GM19438 (cell line): ENCODE measurements around the gene SREBF2.

ENCODE experiments used
- ATAC-seq: cut with Tn5 transposase; IDR thresholded peaks from one replicate; pipeline ENCODE4 v1.9.1; 2021; ENCODE audit warnings: low read depth; ENCODE audit not compliant: unreplicated experiment

Gene SREBF2

DNA sequence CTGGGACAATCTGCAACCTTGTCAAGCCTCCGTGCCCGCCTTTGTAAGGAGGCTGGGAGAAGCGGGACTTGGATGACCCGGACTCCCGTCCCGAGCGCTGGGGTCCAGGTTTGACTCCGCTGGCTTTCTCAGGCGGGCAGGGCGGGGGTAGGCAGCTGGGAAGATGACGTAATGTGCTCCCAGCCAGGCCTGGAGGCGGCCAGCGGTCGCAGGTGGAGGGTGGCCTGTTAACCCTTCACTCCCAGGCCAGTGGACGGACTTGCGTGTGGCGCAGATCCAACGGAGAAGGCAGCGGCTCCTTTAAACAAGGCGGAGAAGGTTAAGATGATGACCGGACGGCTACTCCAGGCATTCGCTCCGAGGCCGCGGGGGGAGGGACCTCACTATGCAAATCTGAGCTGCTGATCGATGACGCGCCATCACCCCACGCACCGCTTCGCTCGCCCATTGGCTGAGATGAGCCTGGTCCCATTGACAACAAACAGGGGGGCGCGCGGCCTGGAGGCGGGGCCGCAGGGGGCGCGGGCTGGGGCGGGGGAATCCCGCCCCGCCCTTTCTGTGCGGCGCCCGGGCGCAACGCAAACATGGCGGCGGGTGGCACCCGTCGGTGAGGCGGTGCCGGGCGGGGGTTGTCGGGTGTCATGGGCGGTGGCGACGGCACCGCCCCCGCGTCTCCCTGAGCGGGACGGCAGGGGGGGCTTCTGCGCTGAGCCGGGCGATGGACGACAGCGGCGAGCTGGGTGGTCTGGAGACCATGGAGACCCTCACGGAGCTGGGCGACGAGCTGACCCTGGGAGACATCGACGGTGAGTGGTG is at the start of gene SREBF2:
Gene SREBF2, plus strand, starts transcription at position 553 of the 816 bp plus-strand sequence. Its CDS starts 166 bp downstream, at position 719.
- peak; percentile 80 for ATAC-seq

DNA sequence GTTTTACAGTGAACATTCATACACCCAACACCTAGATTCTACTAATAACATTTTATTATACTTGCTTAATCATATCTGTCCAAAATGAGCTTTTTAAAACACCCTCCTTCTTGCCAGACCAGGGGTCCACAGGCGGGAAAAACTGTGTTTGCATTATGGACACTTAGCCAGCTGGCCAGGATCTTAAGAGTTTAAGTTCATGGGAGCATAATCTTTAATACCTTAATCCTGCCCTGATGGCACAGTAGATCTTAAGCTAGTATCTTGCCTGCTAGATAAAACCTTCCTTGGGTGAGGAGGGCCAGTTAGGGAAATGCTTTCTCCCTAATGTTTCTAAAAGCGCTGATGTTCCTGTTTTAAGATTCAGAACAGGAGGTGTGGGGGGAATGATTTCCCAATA is 45.6 kb upstream of the SREBF2 start:
- ATAC-seq = no peak

DNA sequence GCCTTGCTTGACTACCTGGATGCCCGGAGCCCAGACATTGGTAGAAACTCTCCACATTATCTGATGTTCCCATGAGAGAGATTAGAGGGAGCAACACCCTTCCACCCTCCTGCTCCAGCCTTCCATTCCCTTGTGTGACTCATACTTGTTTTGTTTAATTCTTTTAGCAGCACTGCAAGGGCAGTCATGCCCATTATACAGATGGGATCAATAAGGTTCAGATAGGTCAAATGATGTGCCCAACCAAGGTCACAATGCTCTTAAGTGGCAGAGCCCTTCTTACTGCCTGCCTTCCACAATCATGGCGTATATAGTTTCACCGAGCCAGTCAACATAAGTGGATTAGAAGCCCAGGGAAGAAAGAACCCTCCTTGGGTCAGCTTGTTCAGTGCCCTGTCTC is 39.0 kb upstream of the SREBF2 start:
- ATAC-seq = no peak

DNA sequence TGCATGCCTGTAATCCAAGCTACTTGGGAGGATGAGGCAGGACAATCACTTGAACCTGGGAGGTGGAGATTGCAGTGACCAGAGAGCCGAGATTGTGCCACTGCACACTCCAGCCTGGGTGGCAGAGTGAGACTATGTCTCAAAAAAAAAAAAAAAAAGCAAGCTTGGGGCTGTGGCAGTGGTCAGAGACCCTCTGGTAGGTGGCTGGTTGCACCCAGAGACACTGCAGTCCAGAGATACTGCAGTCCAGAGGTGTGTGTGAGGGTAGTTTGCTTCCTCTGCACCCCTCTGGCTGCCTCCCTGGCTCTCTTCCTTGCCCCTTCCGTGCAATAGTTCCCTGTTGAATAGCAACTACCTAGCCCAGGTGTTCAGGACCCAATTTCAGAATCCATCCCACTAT is 34.2 kb upstream of the SREBF2 start:
- no peak for ATAC-seq

DNA sequence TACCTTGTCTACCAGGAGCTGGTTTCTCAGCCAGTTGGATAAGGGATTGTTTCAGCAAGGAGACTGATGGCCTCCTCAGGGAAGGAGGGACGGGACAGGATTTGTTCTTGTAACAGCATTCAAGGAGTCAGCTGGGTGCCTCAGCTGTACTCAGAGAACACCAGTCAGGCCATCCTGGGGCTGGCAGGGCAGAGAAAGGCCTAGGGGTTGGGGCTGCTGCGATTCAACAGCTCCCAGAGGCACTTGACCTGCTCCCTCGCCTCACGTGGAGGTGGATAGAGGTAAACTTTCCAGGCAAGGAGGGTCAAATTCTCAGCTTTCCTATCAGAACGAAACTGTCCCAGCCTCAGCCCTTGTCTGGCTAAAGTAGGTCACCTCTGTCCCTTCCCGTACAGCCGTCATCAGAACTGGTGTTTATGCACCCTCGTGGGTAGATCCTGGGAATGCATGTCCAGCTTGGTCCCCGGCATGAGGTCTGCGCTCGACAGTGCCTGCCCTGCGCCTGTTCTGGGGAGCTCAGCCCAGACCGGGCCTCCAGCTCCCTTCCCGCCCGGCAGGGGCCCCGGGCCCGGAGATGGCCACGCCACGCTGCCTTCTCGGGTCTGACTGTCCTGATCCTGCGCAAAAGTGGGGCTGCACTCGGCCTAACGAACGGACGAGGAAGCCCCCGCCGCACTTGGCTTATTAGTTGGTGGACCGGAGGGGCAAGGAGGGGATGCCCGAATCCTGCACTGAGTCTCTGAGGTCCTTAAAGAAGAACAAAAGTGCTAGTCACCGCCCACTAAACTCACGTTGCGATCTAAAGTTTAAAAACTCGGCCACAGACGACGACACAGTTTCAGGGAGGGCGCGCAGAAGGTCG is 33.2 kb upstream of the SREBF2 start:
- peak; percentile 19 for ATAC-seq

DNA sequence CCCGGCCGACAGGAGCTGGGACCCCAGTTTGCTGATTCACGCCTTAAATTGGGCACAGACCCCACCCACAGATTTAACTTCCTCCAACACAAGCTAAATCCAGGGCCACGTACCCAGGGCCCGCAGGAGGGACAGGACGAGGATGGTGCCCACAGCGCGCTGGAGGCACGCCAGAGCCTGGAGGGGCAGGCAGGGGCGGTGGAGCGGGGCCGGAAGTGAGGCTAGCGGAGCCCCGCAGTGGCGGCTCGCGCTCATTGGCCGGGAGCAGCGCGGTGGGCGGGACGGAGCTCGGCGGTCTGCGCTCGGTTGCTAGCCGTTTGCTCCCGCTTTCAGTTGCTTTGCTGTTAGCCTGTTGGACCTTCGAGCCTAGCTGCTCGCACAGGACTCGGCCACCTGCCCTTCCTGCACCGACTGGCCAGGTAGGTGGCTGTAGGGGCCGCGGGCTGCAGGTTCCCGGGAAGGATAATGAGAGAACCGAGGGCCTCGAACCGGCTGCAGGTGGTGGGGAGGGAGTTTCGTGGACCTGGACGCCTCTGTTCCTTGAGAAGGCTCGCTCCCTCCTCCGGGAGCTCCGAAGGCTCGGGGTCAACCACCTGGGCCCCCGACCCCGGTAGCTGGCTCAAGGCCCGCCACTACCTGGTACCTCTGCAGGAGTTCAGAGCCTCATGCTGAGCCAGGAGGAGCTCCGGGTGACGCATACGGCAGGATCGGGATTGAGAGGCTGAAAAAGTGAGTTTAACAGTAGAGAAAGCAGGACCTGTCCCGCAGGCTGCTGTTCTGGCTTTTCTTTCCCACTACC is 32.4 kb upstream of the SREBF2 start, which contains the start of gene CCDC134:
Gene CCDC134, plus strand, starts transcription at position 332 of the 799 bp plus-strand sequence. CDS start 8,212 bp downstream, outside the sequence.
- peak; percentile 85 for ATAC-seq

DNA sequence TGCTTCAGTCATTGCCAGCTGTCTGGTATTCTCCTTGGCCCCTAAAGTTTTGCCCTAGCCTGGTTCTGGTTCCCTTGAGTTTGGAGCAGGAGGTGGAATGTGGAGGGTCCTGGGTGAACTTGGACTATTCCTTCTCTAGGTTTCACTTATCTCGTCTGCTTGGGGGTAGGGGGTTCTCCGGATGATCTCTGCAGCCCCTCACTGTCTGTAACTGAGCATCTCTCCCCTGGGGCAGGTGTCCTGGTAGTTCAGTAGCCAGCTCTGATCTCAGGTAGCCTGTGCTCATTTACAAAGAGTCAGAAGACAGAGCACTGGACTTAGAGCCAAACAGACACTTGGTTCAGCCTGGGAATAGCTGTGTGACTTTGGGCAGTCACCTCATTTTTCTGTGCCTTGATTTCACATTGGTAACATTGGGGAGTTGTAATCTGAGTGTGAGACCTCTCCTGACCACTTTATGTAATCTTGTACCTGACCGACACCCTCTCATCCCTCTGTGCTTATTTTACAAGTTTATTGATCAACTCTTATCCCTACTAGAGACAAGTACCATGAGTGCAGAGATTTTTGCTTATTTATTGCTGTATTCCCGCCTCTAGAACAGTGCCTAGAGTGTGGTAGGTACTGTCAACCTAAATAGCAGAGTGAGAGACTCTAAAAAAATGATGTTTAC is 31.6 kb upstream of the SREBF2 start:
- ATAC-seq = no peak

DNA sequence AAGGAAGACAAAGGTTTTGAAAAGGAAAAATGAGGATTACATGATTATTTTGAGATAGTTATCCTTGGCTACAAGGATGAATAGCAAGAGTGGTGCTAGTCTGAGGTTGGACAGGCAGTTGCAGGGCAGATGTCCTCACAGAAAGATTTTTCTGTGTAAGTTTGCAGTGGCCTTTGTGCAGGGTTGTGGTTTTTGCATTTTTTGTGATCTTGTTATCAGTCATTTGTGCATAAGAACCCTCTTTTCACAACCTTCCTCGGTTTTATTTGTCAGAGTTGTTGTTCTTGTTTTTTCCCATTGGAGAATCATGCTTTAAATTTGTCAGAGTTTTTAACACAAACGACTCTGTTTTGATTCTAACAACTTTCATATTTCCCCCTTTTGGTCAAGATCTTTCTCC is 31.0 kb upstream of the SREBF2 start:
- ATAC-seq = no peak

DNA sequence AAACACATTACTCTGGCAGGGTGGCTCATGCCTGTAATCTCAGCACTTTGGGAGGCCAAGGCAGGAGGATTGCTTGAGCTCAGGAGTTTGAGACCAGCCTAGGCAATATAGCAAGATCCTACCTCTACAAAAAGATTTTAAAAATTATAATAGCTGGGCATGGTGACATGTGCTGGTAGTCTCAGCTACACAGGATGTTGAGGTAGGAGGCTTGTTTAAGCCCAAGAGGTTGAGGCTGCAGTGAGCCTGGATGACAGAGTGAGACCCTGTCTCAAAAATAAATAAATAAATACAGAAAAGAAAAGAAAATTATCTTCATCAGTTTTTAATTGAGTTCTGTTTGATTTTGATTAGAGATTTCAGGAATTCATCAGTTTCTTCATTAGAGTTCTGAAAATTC is 27.3 kb upstream of the SREBF2 start:
- ATAC-seq = no peak

DNA sequence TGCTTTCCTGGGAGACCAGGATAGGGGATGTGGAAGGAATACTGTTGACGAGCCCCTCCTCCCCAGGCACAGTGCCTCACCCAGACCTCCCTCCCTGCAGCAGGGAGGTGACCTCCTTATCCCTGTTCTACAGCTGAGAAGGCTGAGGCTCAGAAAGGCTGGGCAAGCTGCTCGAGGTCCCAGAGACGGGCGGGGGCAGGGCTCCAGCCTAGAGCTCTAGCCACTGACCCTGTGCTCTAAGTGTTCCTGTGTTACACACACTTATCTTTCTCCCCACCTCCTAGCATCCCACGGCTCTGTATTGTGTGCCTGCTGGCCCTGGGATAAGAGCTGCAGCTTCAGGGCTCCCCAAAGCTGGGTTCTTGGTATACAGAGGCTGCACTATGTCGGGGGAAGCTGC is 24.5 kb upstream of the SREBF2 start:
- ATAC-seq = no peak

DNA sequence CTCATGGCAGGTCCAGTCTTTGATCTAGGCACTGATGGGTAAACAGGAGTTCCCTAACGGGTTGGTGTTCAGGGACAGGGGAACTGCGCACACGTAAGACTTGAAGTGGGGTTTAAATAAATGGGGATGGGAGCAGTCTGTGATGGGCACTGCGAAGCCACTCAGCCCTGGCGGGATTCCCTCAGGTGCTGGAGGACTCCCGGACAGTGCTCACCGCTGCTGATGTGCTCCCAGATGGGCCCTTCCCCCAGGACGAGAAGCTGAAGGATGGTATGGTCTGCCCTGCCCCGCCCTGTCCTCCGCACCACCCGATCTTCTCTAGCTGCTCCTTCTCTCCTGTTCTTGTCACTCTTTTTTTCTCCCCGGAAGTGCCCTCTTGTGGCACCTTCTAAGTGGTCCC is 22.9 kb upstream of the SREBF2 start:
- ATAC-seq = no peak

DNA sequence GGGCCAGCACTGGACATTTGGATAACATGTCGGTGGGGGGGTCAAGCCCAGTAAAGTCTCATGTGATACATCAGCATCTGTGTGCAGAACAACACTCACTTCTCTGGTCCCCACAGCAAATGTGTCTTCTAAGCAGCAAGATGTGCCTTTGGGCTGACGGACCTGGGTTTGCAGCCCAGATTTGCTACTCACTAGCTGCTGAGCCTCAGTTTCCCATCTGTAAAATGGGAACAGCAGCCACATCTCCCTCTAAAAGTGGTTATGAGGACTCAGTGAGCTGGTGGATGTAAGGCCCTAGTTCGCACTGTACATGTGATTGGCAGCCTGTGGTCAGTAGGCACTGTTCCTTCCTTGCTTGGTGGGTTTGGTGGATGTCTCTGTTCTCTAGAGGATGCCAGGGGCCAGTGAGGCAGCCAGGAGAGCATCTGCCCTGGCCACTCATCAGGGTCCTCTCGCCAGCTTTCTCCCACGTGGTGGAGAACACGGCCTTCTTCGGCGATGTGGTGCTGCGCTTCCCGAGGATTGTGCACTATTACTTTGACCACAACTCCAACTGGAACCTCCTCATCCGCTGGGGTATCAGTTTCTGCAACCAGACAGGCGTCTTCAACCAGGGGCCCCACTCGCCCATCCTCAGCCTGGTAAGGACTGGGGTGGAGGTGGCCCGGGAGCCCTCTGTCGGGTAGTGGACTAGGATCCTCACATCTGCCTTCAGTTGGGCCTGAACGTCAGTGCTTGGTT is 19.9 kb upstream of the SREBF2 start:
- ATAC-seq = no peak

DNA sequence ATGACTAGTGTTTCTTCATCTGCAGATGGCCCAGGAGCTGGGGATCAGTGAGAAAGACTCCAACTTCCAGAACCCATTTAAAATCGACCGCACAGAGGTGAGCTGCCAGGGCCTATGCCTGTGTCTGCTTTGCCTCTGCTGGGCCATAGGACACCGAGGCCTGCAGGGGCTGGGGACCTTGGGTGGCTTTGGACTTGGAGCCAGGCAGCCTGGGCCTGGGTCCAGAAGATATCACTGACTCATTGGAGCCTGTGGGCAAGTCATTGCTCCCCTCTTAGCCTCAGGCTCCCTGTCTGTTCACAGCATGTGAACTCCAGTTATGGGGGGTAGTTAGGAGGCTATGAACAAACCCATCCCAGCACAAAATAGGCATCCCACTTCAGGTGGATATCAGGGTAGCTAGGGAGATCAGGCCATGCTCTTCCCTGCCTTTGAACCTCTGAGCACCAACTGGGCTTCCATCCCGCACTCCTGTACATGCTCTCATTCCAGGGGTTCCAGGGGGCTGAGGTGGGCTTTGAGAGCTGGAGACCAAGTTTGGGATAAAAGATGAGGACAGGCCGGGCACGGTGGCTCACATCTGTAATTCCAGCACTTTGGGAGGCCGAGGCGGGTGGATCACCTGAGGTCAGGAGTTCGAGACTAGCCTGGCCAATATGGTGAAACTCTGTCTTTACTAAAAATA is 19.0 kb upstream of the SREBF2 start:
- no peak for ATAC-seq

DNA sequence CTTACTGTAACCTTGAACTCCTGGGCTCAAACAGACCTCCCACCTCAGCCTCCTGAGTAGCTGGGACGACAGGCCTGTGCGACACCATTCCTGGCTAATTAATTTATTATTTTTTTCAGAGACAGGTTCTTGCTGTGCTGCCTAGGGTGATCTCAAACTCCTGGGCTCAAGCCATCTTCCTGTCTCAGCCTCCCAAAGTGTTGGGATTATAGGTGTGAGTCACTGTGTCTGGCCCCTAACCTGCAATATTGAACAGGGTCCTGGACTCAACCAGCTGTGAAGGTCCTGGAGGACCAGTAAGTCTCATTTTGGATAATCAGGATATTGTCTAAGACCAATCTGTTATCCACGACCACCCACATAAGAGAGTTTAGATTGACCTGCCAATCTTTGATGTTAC is 17.2 kb upstream of the SREBF2 start:
- no peak for ATAC-seq

DNA sequence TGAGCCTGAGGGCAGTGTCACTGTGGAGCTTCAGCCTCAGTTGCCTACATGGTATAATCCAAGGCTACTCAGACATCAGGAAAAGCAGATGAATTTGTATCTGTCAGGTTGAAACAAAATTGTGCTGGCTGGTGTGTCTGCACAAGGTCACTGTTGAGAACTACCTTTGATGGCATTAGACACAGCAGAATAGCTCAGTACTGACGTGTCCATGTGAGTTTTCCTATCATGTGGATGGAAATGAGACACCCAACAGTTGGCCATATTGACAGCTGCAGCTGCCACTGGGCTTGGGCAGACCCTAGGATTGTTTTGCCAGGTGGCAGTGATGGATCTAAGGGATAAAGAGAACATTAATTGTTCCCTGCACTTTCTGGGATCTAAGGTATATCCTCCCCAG is 16.7 kb upstream of the SREBF2 start:
- ATAC-seq = no peak

DNA sequence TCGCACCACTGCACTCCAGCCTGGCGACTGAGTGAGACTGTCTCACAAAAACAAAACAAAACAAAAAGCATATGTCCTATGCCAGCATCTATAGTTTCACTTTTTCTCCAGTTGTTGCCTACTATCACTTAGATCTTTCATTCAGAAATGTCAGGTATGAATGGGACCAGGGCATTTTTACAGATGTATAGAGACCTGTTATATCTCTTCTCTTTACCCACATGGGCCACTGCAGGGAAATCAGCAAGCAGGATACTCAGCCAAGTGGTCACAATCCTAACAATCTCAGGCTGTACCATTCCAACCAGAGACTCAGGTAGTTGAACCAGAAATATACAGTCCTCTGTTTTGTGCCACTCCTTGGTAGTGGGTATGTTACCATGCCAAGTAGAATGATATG is 16.0 kb upstream of the SREBF2 start:
- no peak for ATAC-seq

DNA sequence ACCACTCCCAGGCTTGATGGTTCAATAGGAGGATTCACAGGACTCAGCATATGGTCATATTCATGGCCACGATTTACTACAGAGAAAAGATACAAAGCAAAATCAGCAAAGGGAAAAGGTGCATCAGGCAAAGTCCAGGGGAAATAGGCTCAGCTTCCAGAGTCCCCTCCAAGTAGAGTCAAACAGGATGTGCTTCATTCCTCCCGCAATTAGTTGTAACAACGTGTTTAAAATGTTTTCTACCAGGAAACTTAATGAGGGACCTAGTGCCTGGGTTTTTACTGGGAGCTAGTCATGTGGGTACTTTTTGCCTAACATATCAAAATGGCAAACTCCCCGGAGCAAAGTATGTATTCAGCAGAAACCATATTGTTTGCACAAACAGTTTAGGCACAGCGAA is 14.9 kb upstream of the SREBF2 start:
- no peak for ATAC-seq

DNA sequence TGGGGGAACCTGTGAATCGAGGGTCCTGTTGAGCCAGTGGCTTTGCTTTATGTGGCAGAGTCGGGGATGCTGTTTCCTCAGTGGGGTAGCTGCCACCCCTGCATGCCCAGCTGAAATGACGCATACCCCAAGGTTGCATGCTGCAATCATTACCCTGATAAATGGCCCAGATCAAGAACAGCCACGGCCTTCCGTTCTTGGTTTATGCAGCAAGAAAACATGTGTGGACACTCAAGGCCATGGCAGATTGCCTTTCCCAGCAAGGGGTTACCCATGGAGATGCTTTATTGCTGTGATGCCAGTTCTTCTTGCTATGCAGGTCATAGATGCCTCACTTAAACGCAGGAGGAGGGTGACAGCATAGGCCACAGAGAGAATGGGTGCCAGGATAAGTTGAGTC is 14.3 kb upstream of the SREBF2 start:
- no peak for ATAC-seq

DNA sequence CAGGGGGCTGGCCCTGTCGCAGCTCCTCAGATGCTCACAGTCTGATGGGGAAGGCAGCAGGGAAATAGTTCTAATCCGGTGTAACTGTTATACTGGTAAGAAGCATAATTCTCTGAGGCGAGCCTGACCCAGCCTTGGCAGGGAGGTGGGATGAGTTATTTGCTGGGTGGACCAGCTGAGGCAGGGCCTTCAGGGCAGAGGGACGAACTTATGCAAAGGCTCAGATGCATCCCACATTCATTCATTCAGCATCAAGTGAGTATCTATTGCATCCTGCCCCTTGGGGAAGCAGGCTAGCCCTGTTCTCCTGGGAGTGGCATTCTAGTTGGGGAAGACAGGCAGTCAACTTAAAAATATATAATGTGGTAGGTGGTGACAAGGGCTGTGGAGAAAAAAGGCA is 13.6 kb upstream of the SREBF2 start:
- no peak for ATAC-seq
